Psoas muscle (tissue), 8 donors: ENCODE data around the gene RNF213. TPM values are rescaled to one million over a fixed set of nuclear protein-coding genes. Genes with fewer than 3 reads are reported as not detected.

ENCODE experiments used
- ATAC-seq, 4 donors: fragments of 200-7000 bp; cut with Tn5 transposase; one replicate each; pipeline ENCODE4 v1.9.1; 2020; ENCODE audit warnings: moderate library complexity in 3 of 4, mild to moderate bottlenecking in 2 of 4
- DNase-seq, 2 donors: peaks; one replicate each; pipeline ENCODE4 v3.0.0-alpha.2; 2020
- H3K27ac ChIP-seq: fragments of 200-600 bp; one replicate; pipeline ENCODE4 v1.8.0; 2022
- H3K27me3 ChIP-seq, 3 donors: fragments of 200-600 bp in 1 of 3; one replicate each; pipeline versions ENCODE4 v1.6.1 to v1.8.0; 2013 to 2022; ENCODE audit warnings: low read length in 2 of 3, mild to moderate bottlenecking in 2 of 3, moderate library complexity in 1 of 3; ENCODE audit not compliant: insufficient read depth in 3 of 3
- H3K36me3 ChIP-seq, 2 donors: fragments of 200-600 bp in 1 of 2; one replicate each; pipeline versions ENCODE4 v1.6.1 to v1.8.0; 2013 to 2022; ENCODE audit warnings: low read depth in 1 of 2, mild to moderate bottlenecking in 1 of 2, moderate library complexity in 1 of 2; ENCODE audit not compliant: insufficient read depth in 1 of 2
- H3K4me1 ChIP-seq: fragments of 200-600 bp; one replicate; pipeline ENCODE4 v1.8.0; 2022
- H3K4me3 ChIP-seq: fragments of 200-600 bp; one replicate; pipeline ENCODE4 v1.8.0; 2022; ENCODE audit warnings: mild to moderate bottlenecking
- H3K9me3 ChIP-seq: fragments of 200-600 bp; one replicate; pipeline ENCODE4 v1.8.0; 2022
- CTCF ChIP-seq: fragments of 200-600 bp; IDR thresholded peaks from one replicate; pipeline ENCODE4 v1.8.0; 2022; ENCODE audit warnings: antibody characterized with exemption
- WGBS, 3 donors: extraction: QIAGEN DNeasy Blood & Tissue Kit; methylation state at CpG; one replicate each; pipeline versions ENCODE4 v1.1.6 to v1.1.7; 2013; 5-methylcytosine and 5-hydroxymethylcytosine counted together
- intact Hi-C, 2 donors: fragments of 100-400 bp; cut with DNase I; formaldehyde crosslinking; loops; one replicate each; pipeline versions ENCODE4 v1.11.0 to v1.14.2; 2022
- polyA plus RNA-seq, 3 donors: library from polyadenylated mRNA; stranded (reverse); fragments of 200-250 nt; gene quantifications; one replicate each; pipeline ENCODE4 v1.2.3, GENCODE V29; 2013
- total RNA-seq, 4 donors: library from RNA; stranded (reverse); fragmentation: NEBNext Ultra II Directional in 2 of 4; extraction: Animal tissue kit (Norgen Biotek cat#: 25700) in 2 of 4; gene quantifications; one replicate each; pipeline versions ENCODE4 v1.2.1 to v1.2.4, GENCODE V29; 2021 to 2023
- donor health status: healthy with polysubstance abuse.
- donor health status: DM: no; HTN: no; CAD: no; lungs with moderate emphysema.
- donor health status: Bipolar disorder and iron deficiency.
- donor health status: healthy.
- donor health status: DM: yes; HTN: yes; CAD: no.
- donor health status: DM: no; HTN: no; CAD: no.
- donor health status: DM: no; HTN: no; CAD: no.
- donor health status: DM: yes; HTN: yes; CAD: no.

Gene RNF213
- total and polyA plus RNA-seq, 7 donors: 10.2 to 42.0 (median 33.7) TPM

- intact Hi-C loops: no loop called here
- H3K36me3 ChIP-seq: peaks cover 0 to 9% of the 10 kb centered on the region in 2 donors
- no peak for TF ChIP-seq CTCF
- H3K4me1 ChIP-seq: no peaks in the 10 kb centered on the region
- no peak overlapping the region for H3K27ac ChIP-seq
- 21 to 29% (median 25%) methylated on average over 13 to 14 of the region's 14 CpGs for WGBS, 3 donors
- H3K4me3 ChIP-seq: no peak overlapping the region
- peak in 2 of 4 donors; percentile 56 to 58 for ATAC-seq
- peaks cover 0 to 2% (median 0%) of the 10 kb centered on the region in 3 donors for H3K27me3 ChIP-seq
- H3K9me3 ChIP-seq: no peaks in the 10 kb centered on the region
- peak in 1 of 2 donors; percentile 62 for DNase-seq
These were observed 180.5 kb downstream of the RNF213 start for GRCh38 chr17:80441133-80441578.

GRCh38 chr17:80441598-80442322 lies 181.1 kb downstream of the RNF213 start:
- TF ChIP-seq CTCF: no peak
- Histone ChIP-seq H3K4me1 (no peaks in the 10 kb centered on the region), H3K36me3 (peaks cover 0 to 3% of the 10 kb centered on the region in 2 donors), H3K27ac (no peak overlapping the region), H3K9me3 (no peaks in the 10 kb centered on the region), H3K27me3 (peaks cover 0 to 2% (median 0%) of the 10 kb centered on the region in 3 donors), H3K4me3 (no peak overlapping the region)
- DNase-seq (no peak), ATAC-seq (no peak)
- intact Hi-C loops: no loop called here
- WGBS, 3 donors: 86 to 91% (median 88%) methylated on average over 14 of the region's 14 CpGs

GRCh38 chr17:80442323-80442659 lies 181.6 kb downstream of the RNF213 start:
- Histone ChIP-seq H3K4me3 (no peak overlapping the region), H3K4me1 (no peaks in the 10 kb centered on the region), H3K36me3 (no peaks in the 10 kb centered on the region), H3K27ac (no peak overlapping the region), H3K9me3 (no peaks in the 10 kb centered on the region), H3K27me3 (peaks cover 0 to 2% (median 0%) of the 10 kb centered on the region in 3 donors)
- no peak for ATAC-seq
- no peak for TF ChIP-seq CTCF
- 84 to 87% (median 87%) methylated on average over 12 of the region's 12 CpGs for WGBS, 3 donors
- DNase-seq: peak in 1 of 2 donors; percentile 28
- intact Hi-C loops: no loop called here

- ATAC-seq: no peak
- intact Hi-C loops: no loop called here
- 70 to 90% (median 87%) methylated on average over 3 to 4 of the region's 4 CpGs for WGBS, 3 donors
These were observed 182.1 kb downstream of the RNF213 start for GRCh38 chr17:80442764-80443163.

More at GRCh38 chr17:80442764-80443163, 182.1 kb downstream of the RNF213 start:
- H3K4me1 ChIP-seq: no peaks in the 10 kb centered on the region
- peaks cover 0 to 2% (median 0%) of the 10 kb centered on the region in 3 donors for H3K27me3 ChIP-seq
- no peak for TF ChIP-seq CTCF
- no peak for DNase-seq
- H3K36me3 ChIP-seq: no peaks in the 10 kb centered on the region
- H3K27ac ChIP-seq: no peak overlapping the region
- H3K4me3 ChIP-seq: no peak overlapping the region
- H3K9me3 ChIP-seq: no peaks in the 10 kb centered on the region
